Vagina (tissue), 2 donors: ENCODE measurements around the gene SLC38A9. TPM values are rescaled to one million over a fixed set of nuclear protein-coding genes. Genes with fewer than 3 reads are reported as not detected.

Experiments used
- DNase-seq, 2 donors: peaks; one replicate each; pipeline ENCODE4 v3.0.0-alpha.2; 2017; ENCODE audit errors: extremely low spot score in 2 of 2
- H3K27ac ChIP-seq: fragments of 200-600 bp; sonication (generic); one replicate; pipeline ENCODE4 v1.5.1; 2019
- H3K27me3 ChIP-seq: fragments of 200-600 bp; sonication (generic); one replicate; pipeline ENCODE4 v1.5.1; 2019
- H3K36me3 ChIP-seq, 2 donors: fragments of 200-600 bp; sonication (generic); one replicate each; pipeline ENCODE4 v1.5.1; 2017 to 2019
- H3K4me1 ChIP-seq: fragments of 200-600 bp; sonication (generic); one replicate; pipeline ENCODE4 v1.5.1; 2019
- H3K4me3 ChIP-seq, 2 donors: fragments of 200-600 bp; sonication (generic); 1 replicate in 1 of 2; 2 replicates in 1 of 2; pipeline ENCODE4 v1.5.1; 2016 to 2019
- H3K9me3 ChIP-seq: fragments of 200-600 bp; sonication (generic); one replicate; pipeline ENCODE4 v1.5.1; 2019
- CTCF ChIP-seq, 3 experiments: fragments of 450-650 bp in 2 of 3; fragments of 200-600 bp in 1 of 3; sonication (generic) in 1 of 3; IDR thresholded peaks; one replicate each; pipeline ENCODE4 v1.5.1; 2017 to 2019; ENCODE audit warnings: antibody characterized with exemption in 3 of 3, mild to moderate bottlenecking in 2 of 3, moderate library complexity in 2 of 3
- POLR2A ChIP-seq, 2 donors: fragments of 450-650 bp; IDR thresholded peaks; one replicate each; pipeline ENCODE4 v1.6.1; 2017; ENCODE audit warnings: antibody characterized with exemption in 2 of 2, mild to moderate bottlenecking in 2 of 2, moderate library complexity in 2 of 2
- POLR2AphosphoS5 ChIP-seq, 2 donors: sonication (generic); formaldehyde crosslinking; IDR thresholded peaks; one replicate each; pipeline ENCODE4 v1.9.0; 2017; ENCODE audit warnings: antibody characterized with exemption in 2 of 2, mild to moderate bottlenecking in 2 of 2, low read depth in 1 of 2; ENCODE audit not compliant: insufficient read depth in 1 of 2
- intact Hi-C: fragments of 100-400 bp; cut with DNase I; formaldehyde crosslinking; loops from one replicate; pipeline ENCODE4 v1.15.1; 2023
- total RNA-seq: library from RNA; depleted of rRNA; stranded (reverse); fragments of >200 nt; gene quantifications from one replicate; pipeline ENCODE4 v1.2.3, GENCODE V29; 2016

Gene SLC38A9
- total RNA-seq, 1 donor from 2014 or later = 23.3 TPM

GRCh38 chr5:55667938-55668337 lies 44.2 kb downstream of the SLC38A9 start:
- intact Hi-C loops = no loop called here
- peaks cover 9% of the 10 kb centered on the region for H3K4me1 ChIP-seq
- DNase-seq = no peak
- no peaks in the 10 kb centered on the region for H3K9me3 ChIP-seq
- no peak overlapping the region for H3K27ac ChIP-seq
- no peak overlapping the region for H3K4me3 ChIP-seq
- H3K36me3 ChIP-seq = no peaks in the 10 kb centered on the region
- TF ChIP-seq CTCF (IDR thresholded peaks at IDR 0.05) = no peak
- no peak for TF ChIP-seq POLR2AphosphoS5 (IDR thresholded peaks at IDR 0.05; ENCODE audit: insufficient read depth in 1 of 2, low read depth in 1 of 2)
- TF ChIP-seq POLR2A (IDR thresholded peaks at IDR 0.05) = no peak
- no peaks in the 10 kb centered on the region for H3K27me3 ChIP-seq

DNA sequence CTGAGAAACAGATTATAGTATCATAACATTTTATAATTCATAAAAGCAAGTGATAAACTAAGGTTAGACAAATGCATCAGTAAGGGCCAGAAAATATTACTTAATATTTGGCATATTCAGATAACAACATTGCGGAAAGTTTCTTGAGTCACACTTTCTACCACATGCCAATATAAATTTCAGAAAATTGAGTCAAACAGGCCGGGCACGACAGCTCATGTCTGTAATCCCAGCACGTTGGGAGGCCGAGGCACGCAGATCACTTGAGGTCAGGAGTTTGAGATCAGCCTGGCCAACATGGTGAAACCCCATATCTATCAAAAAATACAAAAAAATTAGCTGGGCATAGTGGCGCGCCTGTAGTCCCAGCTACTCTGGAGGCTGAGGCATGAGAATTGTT lies 47.1 kb downstream of the SLC38A9 start:
- Histone ChIP-seq H3K4me3 (no peak overlapping the region), H3K36me3 (peaks cover 0 to 7% of the 10 kb centered on the region in 2 donors), H3K4me1 (no peaks in the 10 kb centered on the region), H3K27me3 (no peaks in the 10 kb centered on the region), H3K9me3 (no peaks in the 10 kb centered on the region), H3K27ac (no peak overlapping the region)
- TF ChIP-seq CTCF (IDR thresholded peaks at IDR 0.05) (no peak), POLR2A (IDR thresholded peaks at IDR 0.05) (no peak), POLR2AphosphoS5 (IDR thresholded peaks at IDR 0.05; ENCODE audit: insufficient read depth in 1 of 2, low read depth in 1 of 2) (no peak)
- intact Hi-C loops = no loop called here
- DNase-seq = no peak

DNA sequence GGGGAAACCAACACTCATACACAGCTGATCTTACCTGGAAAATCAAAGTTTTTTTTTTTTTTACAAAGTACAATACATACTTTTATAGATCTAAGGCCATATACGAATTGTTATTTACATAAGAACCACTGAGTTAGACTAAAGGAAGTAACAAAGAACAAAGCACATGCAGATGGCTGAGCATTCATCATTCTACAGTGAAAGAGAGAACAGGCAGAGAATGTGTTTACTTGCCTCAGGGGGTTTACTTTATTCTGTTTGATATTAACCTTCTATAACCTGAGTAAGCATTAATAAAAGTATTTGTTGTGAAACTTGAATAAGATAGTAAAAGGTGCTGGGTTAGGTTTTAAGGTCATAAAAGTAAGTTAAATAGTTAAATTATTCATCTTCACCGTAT lies 54.7 kb downstream of the SLC38A9 start:
- TF ChIP-seq POLR2AphosphoS5 (IDR thresholded peaks at IDR 0.05; ENCODE audit: insufficient read depth in 1 of 2, low read depth in 1 of 2) (no peak), POLR2A (IDR thresholded peaks at IDR 0.05) (no peak), CTCF (IDR thresholded peaks at IDR 0.05) (no peak)
- peaks cover 0 to 12% of the 10 kb centered on the region in 2 donors for H3K36me3 ChIP-seq
- H3K27ac ChIP-seq = no peak overlapping the region
- H3K9me3 ChIP-seq = no peaks in the 10 kb centered on the region
- intact Hi-C loops = no loop called here
- H3K4me3 ChIP-seq = no peak overlapping the region
- no peaks in the 10 kb centered on the region for H3K27me3 ChIP-seq
- DNase-seq = no peak
- no peaks in the 10 kb centered on the region for H3K4me1 ChIP-seq

- no peak overlapping the region for H3K27ac ChIP-seq
- H3K9me3 ChIP-seq = no peaks in the 10 kb centered on the region
- DNase-seq = no peak
- intact Hi-C loops = no loop called here
- no peaks in the 10 kb centered on the region for H3K27me3 ChIP-seq
- H3K4me1 ChIP-seq = no peaks in the 10 kb centered on the region
- peaks cover 0 to 8% of the 10 kb centered on the region in 2 donors for H3K36me3 ChIP-seq
- no peak overlapping the region for H3K4me3 ChIP-seq
- TF ChIP-seq POLR2A (IDR thresholded peaks at IDR 0.05) (no peak), POLR2AphosphoS5 (IDR thresholded peaks at IDR 0.05; ENCODE audit: insufficient read depth in 1 of 2, low read depth in 1 of 2) (no peak), CTCF (IDR thresholded peaks at IDR 0.05) (no peak)
Measured at GRCh38 chr5:55650386-55650785, 61.7 kb downstream of the SLC38A9 start.

- H3K36me3 ChIP-seq = peaks cover 0 to 8% of the 10 kb centered on the region in 2 donors
- no peaks in the 10 kb centered on the region for H3K4me1 ChIP-seq
- H3K27me3 ChIP-seq = no peaks in the 10 kb centered on the region
- no peak overlapping the region for H3K27ac ChIP-seq
- DNase-seq = no peak
- intact Hi-C loops = no loop called here
- no peak overlapping the region for H3K4me3 ChIP-seq
- H3K9me3 ChIP-seq = no peaks in the 10 kb centered on the region
- TF ChIP-seq CTCF (IDR thresholded peaks at IDR 0.05) = no peak
- no peak for TF ChIP-seq POLR2AphosphoS5 (IDR thresholded peaks at IDR 0.05; ENCODE audit: insufficient read depth in 1 of 2, low read depth in 1 of 2)
- no peak for TF ChIP-seq POLR2A (IDR thresholded peaks at IDR 0.05)
Measured at GRCh38 chr5:55649963-55650362, 62.2 kb downstream of the SLC38A9 start.
